SK-N-SH (cell line): ENCODE data around the gene HIF1A. TPM values are rescaled to one million over a fixed set of nuclear protein-coding genes. Genes with fewer than 3 reads are reported as not detected.

Source experiments
- CTCF ChIA-PET: fragments of 300-600, 350-600 bp; formaldehyde crosslinking; extraction: SDS; loops from one replicate; lab custom pipeline; 2021; lab: Yijun Ruan, JAX
- POLR2A ChIA-PET: fragments of 350-600 bp; sonication (Branson Sonifier 250); formaldehyde crosslinking; extraction: SDS; loops from one replicate; lab custom pipeline; 2020; ENCODE audit warnings: antibody characterized with exemption, inconsistent platforms; lab: Yijun Ruan, JAX
- DNase-seq: peaks from one replicate; pipeline ENCODE4 v3.0.0; 2012
- H2AFZ ChIP-seq: fragments of 200-600 bp; sonication (generic); 2 replicates; pipeline ENCODE4 v1.8.1; 2016; ENCODE audit warnings: antibody characterized with exemption, mild to moderate bottlenecking, low read depth
- H3F3A ChIP-seq: fragments of 200-600 bp; sonication (generic); replicated peaks from 2 replicates; pipeline ENCODE3; 2016; ENCODE audit warnings: antibody characterized with exemption, mild to moderate bottlenecking; ENCODE audit not compliant: insufficient read depth
- H3K27ac ChIP-seq, 2 experiments: fragments of 200-500 bp in 1 of 2; fragments of 200-600 bp in 1 of 2; sonication (Bioruptor generic) in 1 of 2; sonication (generic), shearing (Covaris generic) in 1 of 2; 2 replicates each; pipeline versions ENCODE4 v1.5.1 to v1.6.1; 2014 to 2016; ENCODE audit warnings: low read depth in 2 of 2, inconsistent platforms in 1 of 2, low read length in 1 of 2, mild to moderate bottlenecking in 1 of 2, mixed read lengths in 1 of 2
- H3K27me3 ChIP-seq: fragments of 200-600 bp; sonication (generic), shearing (Covaris generic); 2 replicates; pipeline ENCODE4 v1.6.1; 2016; ENCODE audit warnings: mixed run types; ENCODE audit not compliant: insufficient read depth
- H3K36me3 ChIP-seq, 2 experiments: fragments of 200-500 bp in 1 of 2; fragments of 200-600 bp in 1 of 2; sonication (Bioruptor generic) in 1 of 2; sonication (generic) in 1 of 2; replicated peaks in 1 of 2; 2 replicates each; pipeline versions ENCODE3 to v1.5.1; 2014 to 2016; ENCODE audit warnings: low read length in 1 of 2, mild to moderate bottlenecking in 1 of 2; ENCODE audit not compliant: insufficient read depth in 2 of 2, control insufficient read depth in 1 of 2
- H3K4me1 ChIP-seq, 2 experiments: fragments of 200-500 bp in 1 of 2; fragments of 200-600 bp in 1 of 2; sonication (Bioruptor generic) in 1 of 2; sonication (generic), shearing (Covaris generic) in 1 of 2; 2 replicates each; pipeline versions ENCODE4 v1.5.1 to v1.6.1; 2014 to 2016; ENCODE audit warnings: low read depth in 1 of 2, low read length in 1 of 2, mixed run types in 1 of 2; ENCODE audit not compliant: insufficient read depth in 2 of 2, control insufficient read depth in 1 of 2
- H3K4me2 ChIP-seq: fragments of 200-600 bp; sonication (generic), shearing (Covaris generic); 2 replicates; pipeline ENCODE4 v1.6.1; 2017; ENCODE audit warnings: mixed run types
- H3K4me3 ChIP-seq, 2 experiments: fragments of 200-500 bp in 1 of 2; fragments of 200-600 bp in 1 of 2; sonication (Bioruptor generic) in 1 of 2; sonication (generic), shearing (Covaris generic) in 1 of 2; 2 replicates each; pipeline versions ENCODE4 v1.5.1 to v1.8.1; 2014 to 2016; ENCODE audit warnings: low read depth in 2 of 2, inconsistent platforms in 1 of 2, low read length in 1 of 2, mild to moderate bottlenecking in 1 of 2, mixed read lengths in 1 of 2, moderate library complexity in 1 of 2
- H3K79me2 ChIP-seq: fragments of 200-600 bp; sonication (generic); 2 replicates; pipeline ENCODE4 v1.8.1; 2017; ENCODE audit warnings: mild to moderate bottlenecking; ENCODE audit not compliant: insufficient read depth
- H3K9ac ChIP-seq: fragments of 200-600 bp; sonication (generic); 2 replicates; pipeline ENCODE4 v1.6.1; 2017; ENCODE audit warnings: mixed run types
- H3K9me2 ChIP-seq: fragments of 200-600 bp; sonication (generic); 2 replicates; pipeline ENCODE4 v1.6.1; 2017; ENCODE audit warnings: mixed run types
- H3K9me3 ChIP-seq: fragments of 200-600 bp; sonication (generic); 2 replicates; pipeline ENCODE4 v1.6.1; 2017; ENCODE audit warnings: mixed run types, mild to moderate bottlenecking, moderate library complexity
- H4K20me1 ChIP-seq: fragments of 200-600 bp; sonication (generic); 2 replicates; pipeline ENCODE4 v1.6.1; 2017; ENCODE audit warnings: mild to moderate bottlenecking, mixed run types; ENCODE audit not compliant: insufficient read depth
- CTCF ChIP-seq: fragments of 200-600 bp; sonication (generic); IDR thresholded peaks from 2 replicates; pipeline ENCODE4 v1.6.1; 2017; ENCODE audit warnings: antibody characterized with exemption, mild to moderate bottlenecking, moderate library complexity
- FOSL2 ChIP-seq: IDR thresholded peaks from 2 replicates; pipeline ENCODE4 v1.4.0; 2012; ENCODE audit warnings: low read depth, mild to moderate bottlenecking, moderate library complexity, borderline replicate concordance
- FOXJ3 ChIP-seq: sonication (generic); formaldehyde crosslinking; IDR thresholded peaks from 2 replicates; pipeline ENCODE4 v1.5.1; 2020; ENCODE audit warnings: mild to moderate bottlenecking, missing genetic modification reagents
- FOXM1 ChIP-seq: IDR thresholded peaks from 2 replicates; pipeline ENCODE4 v1.4.0; 2012; ENCODE audit warnings: low read depth, mild to moderate bottlenecking
- GABPA ChIP-seq: IDR thresholded peaks from 2 replicates; pipeline ENCODE4 v1.4.0; 2012; ENCODE audit warnings: low read depth, mild to moderate bottlenecking
- IRF3 ChIP-seq: fragments of 150-350 bp; IDR thresholded peaks from 2 replicates; pipeline ENCODE4 v1.6.1; 2016; ENCODE audit warnings: mild to moderate bottlenecking, low read depth, low read length
- JUND ChIP-seq: IDR thresholded peaks from 2 replicates; pipeline ENCODE4 v1.4.0; 2012
- MEF2A ChIP-seq: IDR thresholded peaks from 2 replicates; pipeline ENCODE4 v1.4.0; 2012; ENCODE audit warnings: low read depth, borderline replicate concordance
- NFIC ChIP-seq: IDR thresholded peaks from 2 replicates; pipeline ENCODE4 v1.4.0; 2012; ENCODE audit warnings: borderline replicate concordance
- PBX3 ChIP-seq: IDR thresholded peaks from 2 replicates; pipeline ENCODE4; 2012
- POLR2AphosphoS5 ChIP-seq: IDR thresholded peaks from 2 replicates; pipeline ENCODE4 v1.6.1; 2012; ENCODE audit warnings: low read depth, low read length
- RCOR1 ChIP-seq: fragments of 150-350 bp; IDR thresholded peaks from 2 replicates; pipeline ENCODE4 v1.6.1; 2017; ENCODE audit warnings: antibody characterized with exemption, low read length
- RXRA ChIP-seq: IDR thresholded peaks from 2 replicates; pipeline ENCODE4 v1.4.0; 2012; ENCODE audit warnings: low read depth, mild to moderate bottlenecking, borderline replicate concordance
- SIN3A ChIP-seq: IDR thresholded peaks from 2 replicates; pipeline ENCODE4 v1.6.1; 2012; ENCODE audit warnings: low read depth, mild to moderate bottlenecking, low read length, moderate library complexity, borderline replicate concordance
- SMC3 ChIP-seq: IDR thresholded peaks from 2 replicates; pipeline ENCODE4 v1.6.1; 2012; ENCODE audit warnings: low read depth, low read length, improper control_type of control experiment
- USF2 ChIP-seq: fragments of 150-350 bp; IDR thresholded peaks from 2 replicates; pipeline ENCODE4 v1.6.1; 2017; ENCODE audit warnings: antibody characterized with exemption, low read length, low read depth, borderline replicate concordance
- WGBS: methylation state at CpG from one replicate; pipeline ENCODE4 v1.1.6; 2017; ENCODE audit warnings: low lambda C conversion rate; 5-methylcytosine and 5-hydroxymethylcytosine counted together
- polyA plus RNA-seq, 3 experiments: library from polyadenylated mRNA; depleted of rRNA; stranded (reverse); fragments of >200 nt; gene quantifications; 2 replicates each; pipeline ENCODE4 v1.2.3, GENCODE V29; 2012
- TF ChIP-seq, protein P1 (sequence below): IDR thresholded peaks from 2 replicates; pipeline ENCODE4 v1.4.0; 2012; ENCODE audit warnings: low read depth, borderline replicate concordance

Gene HIF1A
- polyA plus RNA-seq, 1 of the 3 experiments (the other 2 are of a cell fraction) = 20.8 TPM

- no peaks in the 10 kb centered on the region for H3K9me2 ChIP-seq
- H3K27me3 ChIP-seq = no peaks in the 10 kb centered on the region
- no peaks in the 10 kb centered on the region for H4K20me1 ChIP-seq
- H3K4me3 ChIP-seq = no peak overlapping the region
- H2AFZ ChIP-seq = no peak overlapping the region
- no peak overlapping the region for H3K27ac ChIP-seq
- WGBS = 85% methylated on average over 7 of the region's 7 CpGs
- DNase-seq = no peak
- H3F3A ChIP-seq = peaks cover 14% of the 10 kb centered on the region
- H3K9ac ChIP-seq = no peak overlapping the region
- ChIA-PET POLR2A (no interaction called here), CTCF (interaction anchor here (1.3 kb wide), 1 partner anchor 175 kb away, joined by 4 read pairs; no protein-coding TSS in a partner anchor)
- no peaks in the 10 kb centered on the region for H3K79me2 ChIP-seq
- H3K4me2 ChIP-seq = no peak overlapping the region
- H3K4me1 ChIP-seq = peaks cover 5 to 12% of the 10 kb centered on the region in 2 experiments; a peak in 1 of 4 replicates
- no peaks in the 10 kb centered on the region for H3K9me3 ChIP-seq
- H3K36me3 ChIP-seq = no peaks in the 10 kb centered on the region
- TF ChIP-seq FOXJ3 (CRISPR knock-in tag) (no peak), FOXM1 (no peak), IRF3 (no peak), GABPA (no peak), CTCF (no peak), PBX3 (no peak), RCOR1 (no peak)
- TF ChIP-seq, protein P1, sequence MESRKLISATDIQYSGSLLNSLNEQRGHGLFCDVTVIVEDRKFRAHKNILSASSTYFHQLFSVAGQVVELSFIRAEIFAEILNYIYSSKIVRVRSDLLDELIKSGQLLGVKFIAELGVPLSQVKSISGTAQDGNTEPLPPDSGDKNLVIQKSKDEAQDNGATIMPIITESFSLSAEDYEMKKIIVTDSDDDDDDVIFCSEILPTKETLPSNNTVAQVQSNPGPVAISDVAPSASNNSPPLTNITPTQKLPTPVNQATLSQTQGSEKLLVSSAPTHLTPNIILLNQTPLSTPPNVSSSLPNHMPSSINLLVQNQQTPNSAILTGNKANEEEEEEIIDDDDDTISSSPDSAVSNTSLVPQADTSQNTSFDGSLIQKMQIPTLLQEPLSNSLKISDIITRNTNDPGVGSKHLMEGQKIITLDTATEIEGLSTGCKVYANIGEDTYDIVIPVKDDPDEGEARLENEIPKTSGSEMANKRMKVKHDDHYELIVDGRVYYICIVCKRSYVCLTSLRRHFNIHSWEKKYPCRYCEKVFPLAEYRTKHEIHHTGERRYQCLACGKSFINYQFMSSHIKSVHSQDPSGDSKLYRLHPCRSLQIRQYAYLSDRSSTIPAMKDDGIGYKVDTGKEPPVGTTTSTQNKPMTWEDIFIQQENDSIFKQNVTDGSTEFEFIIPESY = no peak
Measured at GRCh38 chr14:61663312-61663979, 31.9 kb upstream of the HIF1A start.

- Histone ChIP-seq H3K9me3 (no peaks in the 10 kb centered on the region), H3K27ac (no peak overlapping the region), H3K27me3 (no peaks in the 10 kb centered on the region), H3K9me2 (no peaks in the 10 kb centered on the region), H3K4me3 (no peak overlapping the region), H3K4me1 (no peaks in the 10 kb centered on the region), H3K79me2 (no peaks in the 10 kb centered on the region), H4K20me1 (no peaks in the 10 kb centered on the region), H2AFZ (no peak overlapping the region), H3K9ac (no peak overlapping the region), H3K36me3 (no peaks in the 10 kb centered on the region), H3F3A (no peaks in the 10 kb centered on the region), H3K4me2 (no peak overlapping the region)
- DNase-seq = no peak
- ChIA-PET CTCF (no interaction called here), POLR2A (no interaction called here)
- WGBS = 76% methylated on average over 1 of the region's 1 CpG
- TF ChIP-seq RXRA (no peak), JUND (no peak), SIN3A (no peak), POLR2AphosphoS5 (no peak), MEF2A (no peak), FOSL2 (no peak), SMC3 (no peak), NFIC (no peak), USF2 (no peak), FOXJ3 (CRISPR knock-in tag) (no peak)
- TF ChIP-seq, protein P1 = no peak
Measured at GRCh38 chr14:61668282-61668681, 27.0 kb upstream of the HIF1A start.
